Left forelimb (tissue), 1 donor: ENCODE results near the gene MAP2K6.
"Not testable (repeated sequence)": the region's sequence is repeated elsewhere in the genome, so short reads cannot be mapped to it uniquely, and the experiment has no call there.

Experiments used
- DNase-seq: peaks from one replicate; pipeline ENCODE4 v3.0.0-alpha.2; 2018; ENCODE audit warnings: low spot score

The MAP2K6 gene

DNA sequence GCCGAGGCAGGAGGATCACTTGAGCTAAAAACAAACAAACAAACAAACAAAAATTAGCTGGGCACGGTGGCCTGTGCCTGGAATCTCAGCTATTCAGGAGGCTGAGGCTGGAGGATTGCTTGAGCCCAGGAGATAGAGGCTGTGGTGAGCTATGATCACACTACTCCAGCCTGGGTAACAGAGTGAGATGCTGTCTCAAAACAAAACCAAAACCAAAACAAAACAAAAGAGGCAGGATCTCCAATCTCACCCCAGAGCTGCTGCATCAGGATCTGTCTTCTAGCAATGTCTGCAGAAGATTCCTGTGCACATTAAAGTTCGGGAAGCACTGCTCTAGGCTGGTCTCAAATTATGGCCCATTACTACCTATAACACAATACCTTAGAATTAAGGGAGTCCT, 43.1 kb downstream of the MAP2K6 start:
- no peak for DNase-seq

DNA sequence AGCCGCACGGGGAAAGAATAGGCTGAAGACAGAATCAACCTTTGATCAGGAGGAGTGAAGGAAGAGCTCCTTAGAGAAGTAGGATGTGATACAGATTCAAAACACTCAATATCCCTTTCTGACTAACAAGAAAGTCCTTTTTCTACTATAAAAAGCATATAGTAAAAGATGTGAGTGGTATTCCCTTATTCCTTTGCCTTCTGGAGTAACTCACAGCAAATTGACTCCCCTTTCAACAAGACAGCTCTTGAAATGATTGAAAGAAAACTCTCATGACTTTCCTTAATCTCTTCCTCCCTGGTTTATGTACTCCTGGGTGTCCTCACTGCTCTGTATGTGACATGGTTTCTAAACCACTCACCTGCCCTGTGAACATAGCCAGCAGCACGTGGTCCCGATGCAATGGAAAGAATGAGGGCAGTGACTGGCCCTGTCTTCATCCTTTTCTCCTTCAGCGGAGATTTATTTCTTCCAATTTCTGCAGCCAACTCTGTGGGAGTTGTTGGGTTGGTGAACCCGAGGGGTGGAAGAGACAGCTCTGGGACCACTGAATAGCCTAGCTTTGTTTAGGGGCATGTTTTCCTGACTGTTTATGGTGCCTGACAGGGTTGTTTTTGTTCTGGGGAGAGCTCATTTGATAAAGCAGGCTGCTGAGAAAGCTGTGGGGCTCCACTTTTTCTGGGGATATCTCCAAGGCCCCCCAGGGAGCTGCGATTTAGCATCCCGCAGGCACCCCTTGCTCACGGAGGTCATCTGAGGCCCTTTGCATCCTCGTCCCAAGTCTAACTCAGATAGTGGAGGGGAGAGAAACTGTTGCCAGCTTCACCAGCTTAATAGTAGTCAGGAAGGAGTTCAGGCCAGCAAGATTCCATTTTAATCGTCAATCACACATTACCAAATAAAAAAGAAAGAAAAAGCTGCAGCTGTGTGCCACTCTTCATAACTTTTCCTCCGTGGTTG, 46.7 kb downstream of the MAP2K6 start:
- no peak for DNase-seq

DNA sequence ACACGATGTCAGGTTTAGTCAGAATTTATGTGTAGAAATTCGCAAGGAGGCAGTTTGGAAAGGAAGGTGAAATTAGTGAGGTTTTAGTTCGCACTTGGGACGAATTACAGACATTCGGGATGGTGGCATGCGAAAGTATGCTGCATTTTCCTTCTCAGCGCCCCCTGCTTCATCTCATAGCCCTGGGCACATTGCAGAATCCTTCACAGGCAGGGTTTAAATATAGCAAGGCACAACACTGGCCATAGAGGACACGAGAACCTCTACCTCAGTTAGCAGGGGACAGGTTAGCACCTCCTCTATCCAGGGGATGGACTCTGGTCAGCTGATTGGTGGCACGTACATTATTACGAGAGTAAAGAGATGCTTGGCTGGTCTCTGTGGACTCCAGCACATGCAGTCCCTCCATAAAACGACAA, 47.5 kb downstream of the MAP2K6 start:
- no peak for DNase-seq

DNA sequence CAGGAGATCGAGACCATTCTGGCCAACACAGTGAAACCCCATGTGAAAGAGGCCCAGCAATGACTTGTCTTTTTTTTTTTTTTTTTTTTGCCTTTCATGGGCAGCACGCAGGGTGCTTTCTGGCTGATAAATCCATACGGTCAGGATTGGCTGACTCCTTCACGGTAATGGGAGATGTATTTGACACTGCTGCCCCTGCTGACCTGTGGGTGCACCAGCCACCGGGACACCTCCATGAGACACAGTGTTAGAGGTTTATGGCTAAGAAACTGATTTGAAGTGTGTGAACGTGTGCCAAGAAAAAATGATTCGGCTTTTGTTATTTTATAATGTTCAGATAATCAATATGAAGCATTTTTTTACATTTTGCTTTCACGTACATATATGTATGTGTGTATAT, 48.4 kb downstream of the MAP2K6 start:
- no peak for DNase-seq

DNA sequence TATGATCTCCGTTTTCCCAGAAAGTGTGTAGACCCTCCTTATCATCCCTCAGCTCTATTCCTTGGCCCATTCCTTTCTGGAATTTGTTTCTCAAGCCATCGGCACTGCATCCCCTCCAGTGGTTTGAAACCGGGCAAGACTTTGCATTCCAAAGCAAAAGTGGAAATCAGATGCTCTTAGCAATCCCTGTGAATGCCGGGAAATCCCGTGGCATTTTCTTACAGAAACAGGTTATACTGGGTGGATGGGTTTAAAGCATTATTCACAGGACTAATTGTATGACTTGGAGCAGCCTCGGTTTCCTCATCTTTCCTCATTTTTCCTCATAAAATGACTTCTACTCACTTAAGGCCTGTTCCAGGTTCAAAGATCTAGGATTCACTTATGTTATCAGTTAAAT, 52.0 kb downstream of the MAP2K6 start:
- DNase-seq: no peak

DNA sequence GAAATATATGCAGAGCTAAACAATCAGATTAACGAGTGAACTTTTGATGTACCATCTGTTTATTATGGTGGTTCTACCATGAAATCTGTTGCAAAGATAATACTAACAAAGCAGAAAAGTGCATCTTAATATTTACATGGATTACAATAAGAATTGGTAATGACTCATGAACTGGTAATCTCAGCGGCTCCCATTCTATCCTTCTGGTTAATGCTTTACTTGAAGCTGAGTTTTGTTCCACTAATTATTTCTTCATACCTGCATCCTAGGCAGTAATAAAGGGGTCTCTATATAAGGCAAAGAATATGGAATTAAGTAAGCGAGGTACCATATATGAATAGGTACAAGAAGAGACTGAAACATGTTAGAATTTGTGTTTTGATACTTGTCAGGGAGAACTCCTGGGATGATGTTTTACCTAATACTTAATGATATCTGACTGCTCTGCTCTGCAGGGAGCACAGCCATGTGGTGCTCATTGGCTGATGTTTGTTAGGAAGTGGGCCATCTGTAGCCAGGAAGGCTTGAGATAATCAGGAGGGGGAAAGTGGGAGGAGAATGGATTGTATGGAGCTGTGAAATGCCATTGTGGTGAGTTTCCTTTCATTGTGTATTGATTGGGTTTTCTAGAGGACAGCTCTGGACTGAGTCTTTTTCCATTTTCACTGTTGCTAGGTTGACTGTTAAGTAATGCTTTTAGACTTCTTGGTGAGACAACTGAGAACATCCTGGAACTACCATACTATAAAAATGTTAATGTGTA, 52.6 kb downstream of the MAP2K6 start:
- DNase-seq: no peak

DNA sequence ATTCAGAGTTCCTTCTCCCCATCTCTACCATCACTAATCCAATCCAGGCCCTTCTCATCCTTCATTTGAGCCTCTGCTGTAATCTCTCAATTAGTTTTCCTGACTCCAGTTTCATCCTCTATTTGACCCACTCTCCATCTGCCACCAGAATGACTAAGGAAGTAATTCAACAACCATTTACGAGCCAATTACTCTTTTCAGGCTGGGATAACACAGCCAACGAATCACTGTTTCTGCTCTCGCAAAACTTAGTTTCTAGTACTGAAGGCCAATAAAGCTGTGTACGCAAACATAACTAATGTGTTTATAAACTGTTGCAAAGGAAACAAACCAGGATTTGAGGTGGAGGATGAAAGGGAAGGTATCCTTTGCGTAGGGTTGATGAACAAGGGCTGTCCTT, 53.7 kb downstream of the MAP2K6 start:
- DNase-seq: no peak

DNA sequence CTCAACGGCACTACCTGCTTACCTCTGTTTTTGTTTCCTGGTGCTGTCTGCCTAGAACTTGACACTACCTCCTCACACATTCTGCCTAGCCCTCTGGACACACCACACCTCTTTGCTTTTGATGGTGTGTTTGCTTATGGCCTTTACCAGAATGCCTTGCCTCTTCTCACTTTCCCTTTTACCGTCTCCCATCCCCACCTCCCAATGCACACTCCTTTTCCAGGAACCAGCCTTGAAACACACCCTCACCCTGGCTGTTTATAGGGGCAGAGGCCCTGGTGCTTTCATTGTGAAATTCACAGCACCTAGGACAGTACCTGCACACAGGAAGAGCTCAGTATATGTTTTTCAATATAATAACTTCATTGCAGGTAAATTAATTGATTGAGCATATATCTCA, 56.2 kb downstream of the MAP2K6 start:
- DNase-seq: no peak

DNA sequence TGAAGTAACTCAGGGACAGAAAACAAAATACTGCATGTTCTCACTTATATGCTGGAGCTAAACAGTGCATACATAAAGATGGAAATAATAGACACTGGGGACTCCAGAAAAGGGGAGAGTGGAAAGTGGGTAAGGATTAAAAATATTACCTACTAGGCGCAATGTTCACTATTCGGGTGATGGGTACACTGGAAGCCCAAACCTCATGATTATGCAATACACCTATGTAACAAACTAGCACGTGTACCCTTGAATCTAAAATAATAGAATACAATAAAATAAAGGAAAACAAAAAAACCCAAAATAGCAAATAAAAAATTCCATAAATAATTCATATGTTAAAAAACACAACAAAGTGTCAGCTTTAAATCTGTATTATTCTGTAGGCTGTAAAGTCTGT, 56.9 kb downstream of the MAP2K6 start:
- DNase-seq: no peak

DNA sequence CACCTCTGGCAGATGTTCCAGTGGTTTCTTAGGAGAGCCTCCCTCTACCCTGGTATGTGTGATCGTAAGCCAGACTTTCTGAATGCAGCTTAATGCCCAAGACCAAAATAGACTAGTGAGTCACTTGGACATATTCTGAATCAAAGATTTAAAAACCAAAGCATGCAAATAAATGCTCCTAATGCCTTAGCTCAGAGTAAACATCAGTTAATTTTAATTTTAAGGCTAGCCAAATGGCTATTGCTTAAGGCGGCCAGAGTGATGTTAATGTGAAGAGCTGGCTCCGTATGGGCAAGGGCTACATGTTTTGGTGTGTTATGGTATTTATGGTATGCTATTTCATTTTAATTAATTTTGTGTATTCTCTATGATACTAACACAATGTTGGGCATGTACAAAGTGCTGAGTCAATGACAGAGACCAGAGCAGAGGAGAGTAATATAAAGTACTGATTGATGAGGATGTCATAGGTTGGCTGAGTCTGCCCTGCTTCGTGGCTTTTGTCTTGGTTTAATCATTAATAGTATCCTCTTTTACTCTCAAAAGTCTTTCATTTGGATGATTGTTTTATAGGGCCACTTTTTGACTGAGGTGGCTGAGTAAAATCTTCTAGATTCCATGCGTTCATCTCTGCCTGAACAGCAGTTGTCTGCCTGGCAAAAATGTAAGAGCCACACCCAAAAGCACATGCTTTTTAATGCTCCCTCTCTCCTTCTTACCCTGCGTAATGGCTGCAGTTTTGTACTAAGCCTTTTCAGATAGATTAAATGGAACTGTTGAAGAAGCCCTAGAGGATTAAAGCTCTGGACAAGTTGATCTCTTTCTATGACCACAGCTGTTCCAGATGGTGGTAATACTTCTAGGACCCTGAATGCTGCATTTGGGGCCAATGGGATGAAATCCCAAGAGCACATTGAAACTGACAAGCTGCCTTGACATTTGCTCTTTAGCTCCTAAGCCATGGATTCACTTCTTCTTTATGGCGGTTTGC, 59.6 kb downstream of the MAP2K6 start:
- DNase-seq: no peak

DNA sequence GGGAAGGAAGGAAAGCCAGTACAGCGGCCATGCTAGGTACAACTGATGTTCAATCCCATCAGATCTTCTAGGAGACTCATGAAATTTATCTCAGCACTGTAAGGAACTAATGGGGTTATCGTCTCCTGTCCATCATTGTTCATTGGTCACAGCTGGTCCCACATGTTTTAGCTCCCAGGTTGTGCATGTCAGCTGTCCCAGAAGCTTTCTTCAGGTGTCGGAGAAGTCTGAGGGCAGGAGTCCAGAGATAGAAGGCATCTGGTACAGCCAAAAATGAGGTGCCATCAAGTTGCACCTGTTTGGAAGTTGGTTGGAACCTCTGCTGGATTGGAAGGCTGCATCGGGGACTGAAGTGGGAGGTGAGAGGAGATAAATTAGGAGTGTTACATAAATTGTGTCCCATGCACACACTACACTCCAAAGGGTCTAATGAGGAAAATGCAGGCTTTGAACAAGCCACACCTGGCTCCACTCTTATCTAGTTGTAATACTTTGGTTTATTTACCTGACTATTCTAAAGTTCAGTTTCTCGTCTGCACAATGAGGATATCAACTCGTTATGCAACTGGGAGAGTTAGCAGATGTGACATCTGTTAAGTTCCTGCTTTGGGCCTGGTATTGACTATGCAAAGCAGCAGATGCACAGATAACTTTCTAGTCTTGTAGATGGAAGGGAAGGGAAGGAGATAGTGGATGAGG, 62.9 kb downstream of the MAP2K6 start:
- DNase-seq: no peak

DNA sequence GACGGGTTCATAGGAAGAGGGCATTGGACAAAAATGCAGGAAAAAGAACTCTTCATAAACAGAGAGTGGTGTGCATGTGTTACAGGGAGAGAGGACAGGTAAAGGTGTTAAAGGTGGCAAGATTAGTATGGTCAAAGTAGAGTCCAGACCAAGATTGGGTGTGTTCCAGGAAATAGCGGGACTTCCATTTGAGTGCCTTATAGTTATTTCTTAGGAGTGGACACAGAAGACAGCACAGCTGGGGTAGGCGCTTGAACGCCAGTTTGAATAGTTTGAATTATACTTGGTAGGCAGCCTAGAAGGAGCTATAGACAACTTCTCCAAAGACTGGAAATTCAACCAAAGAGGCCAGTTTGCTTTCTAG, 63.4 kb downstream of the MAP2K6 start:
- DNase-seq: no peak

DNA sequence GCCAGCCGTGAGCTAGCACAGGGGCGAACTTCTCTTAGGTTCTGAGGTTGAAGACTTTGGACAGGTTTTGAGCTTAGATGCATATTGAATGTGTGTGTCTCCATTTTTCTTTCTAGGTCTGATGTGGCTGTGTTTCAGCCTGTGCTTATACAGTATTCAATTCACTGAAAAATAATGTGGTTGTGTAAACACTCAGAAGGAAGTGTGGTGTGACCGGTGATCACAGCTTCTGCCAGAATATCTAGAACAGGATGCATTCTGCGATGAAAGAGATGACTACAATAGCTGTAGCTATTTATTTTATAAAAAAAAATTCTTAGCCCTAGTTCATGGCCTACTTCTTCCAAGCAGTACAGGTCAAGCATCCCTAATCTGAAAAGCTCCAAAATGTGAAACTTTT, 64.4 kb downstream of the MAP2K6 start:
- no peak for DNase-seq

DNA sequence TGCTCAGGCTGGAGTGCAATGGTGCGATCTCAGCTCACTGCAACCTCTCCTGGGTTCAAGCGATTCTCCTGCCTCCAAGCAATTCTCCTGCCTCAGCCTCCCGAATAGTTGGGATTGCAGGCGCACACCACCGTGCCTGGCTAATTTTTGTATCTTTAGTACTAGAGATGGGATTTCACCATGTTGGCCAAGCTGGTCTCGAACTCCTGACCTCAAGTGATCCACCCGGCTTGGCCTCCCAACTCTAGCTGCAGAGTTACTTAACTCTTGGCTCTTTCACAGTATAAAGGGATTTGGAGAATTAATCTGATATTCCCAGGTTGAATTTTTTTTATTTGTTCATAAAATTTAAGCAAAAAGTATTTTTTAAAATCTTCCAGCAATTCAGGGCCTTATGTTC, 65.3 kb downstream of the MAP2K6 start:
- DNase-seq: not testable (repeated sequence)

DNA sequence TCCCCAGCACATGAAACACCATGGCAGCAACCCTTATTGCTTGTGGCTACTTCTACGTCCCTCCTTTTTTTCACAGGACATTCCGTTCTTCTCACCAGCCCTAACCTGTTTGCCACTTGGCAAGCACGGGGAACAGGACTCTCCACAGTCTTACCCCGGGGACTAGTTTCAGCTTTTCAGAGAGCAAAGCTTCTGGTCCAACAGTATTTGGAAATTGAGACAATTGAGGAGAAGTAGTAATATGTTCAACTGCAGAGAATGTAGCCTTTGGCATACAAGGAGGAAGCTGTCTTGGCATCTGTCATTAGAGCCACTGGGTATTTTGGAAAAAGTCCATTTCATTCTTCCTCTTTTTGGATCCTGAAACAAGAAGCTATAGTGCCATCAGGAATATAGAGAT, 65.7 kb downstream of the MAP2K6 start:
- no peak for DNase-seq

DNA sequence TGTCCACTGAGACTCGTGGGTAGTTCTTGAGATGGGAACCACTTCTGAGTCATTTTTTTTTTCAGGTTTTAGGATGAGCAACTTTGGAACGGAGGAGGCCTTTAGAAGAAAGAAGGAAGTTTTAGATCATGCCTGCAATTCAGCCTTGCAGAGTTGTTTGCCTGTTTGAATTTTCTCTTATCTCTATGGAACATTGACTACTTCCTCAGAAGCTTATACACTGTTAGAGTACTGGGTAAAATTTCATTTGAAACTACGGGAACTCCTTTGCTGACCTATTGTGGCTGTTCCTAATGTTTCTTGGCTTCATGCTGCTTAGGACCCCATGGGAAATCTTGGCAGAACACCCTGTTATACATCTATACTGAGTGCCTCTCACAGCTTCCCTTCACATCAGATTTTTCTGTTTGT, 70.8 kb downstream of the MAP2K6 start:
- no peak for DNase-seq

DNA sequence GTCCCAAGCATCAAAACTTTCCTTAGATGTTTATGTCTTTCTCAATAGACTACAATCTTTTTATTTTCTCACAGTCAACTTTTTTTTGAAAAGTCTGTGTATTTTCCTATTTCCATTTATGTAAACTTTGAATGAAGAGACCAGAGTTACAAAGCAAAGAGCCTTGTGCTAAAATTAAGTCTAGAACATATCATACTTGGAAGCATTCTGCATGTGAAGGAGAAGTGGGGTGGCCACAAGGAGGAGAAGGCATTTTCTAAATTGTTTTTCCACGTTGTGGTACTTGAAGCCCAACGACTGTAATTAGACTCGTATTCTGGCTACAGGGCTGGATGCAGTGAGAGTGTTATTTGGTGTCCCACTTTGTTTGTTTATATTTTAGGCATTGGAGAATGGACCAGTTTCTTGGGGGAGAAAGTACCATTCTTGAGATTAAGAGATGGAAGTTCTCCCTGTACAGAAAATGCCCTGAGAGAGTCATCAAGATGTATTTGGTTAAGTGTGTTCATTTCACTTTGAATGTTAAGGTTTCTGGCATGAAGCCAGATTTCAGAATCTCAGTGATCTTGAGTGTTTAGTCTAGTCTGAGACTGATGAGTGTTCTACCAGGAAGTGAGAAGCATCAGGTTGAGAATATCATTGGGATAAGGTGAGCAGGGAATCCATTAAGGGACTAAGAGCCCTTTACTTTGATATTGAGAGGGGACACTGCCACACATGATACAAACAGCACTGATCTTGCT, 71.6 kb downstream of the MAP2K6 start:
- DNase-seq: no peak

DNA sequence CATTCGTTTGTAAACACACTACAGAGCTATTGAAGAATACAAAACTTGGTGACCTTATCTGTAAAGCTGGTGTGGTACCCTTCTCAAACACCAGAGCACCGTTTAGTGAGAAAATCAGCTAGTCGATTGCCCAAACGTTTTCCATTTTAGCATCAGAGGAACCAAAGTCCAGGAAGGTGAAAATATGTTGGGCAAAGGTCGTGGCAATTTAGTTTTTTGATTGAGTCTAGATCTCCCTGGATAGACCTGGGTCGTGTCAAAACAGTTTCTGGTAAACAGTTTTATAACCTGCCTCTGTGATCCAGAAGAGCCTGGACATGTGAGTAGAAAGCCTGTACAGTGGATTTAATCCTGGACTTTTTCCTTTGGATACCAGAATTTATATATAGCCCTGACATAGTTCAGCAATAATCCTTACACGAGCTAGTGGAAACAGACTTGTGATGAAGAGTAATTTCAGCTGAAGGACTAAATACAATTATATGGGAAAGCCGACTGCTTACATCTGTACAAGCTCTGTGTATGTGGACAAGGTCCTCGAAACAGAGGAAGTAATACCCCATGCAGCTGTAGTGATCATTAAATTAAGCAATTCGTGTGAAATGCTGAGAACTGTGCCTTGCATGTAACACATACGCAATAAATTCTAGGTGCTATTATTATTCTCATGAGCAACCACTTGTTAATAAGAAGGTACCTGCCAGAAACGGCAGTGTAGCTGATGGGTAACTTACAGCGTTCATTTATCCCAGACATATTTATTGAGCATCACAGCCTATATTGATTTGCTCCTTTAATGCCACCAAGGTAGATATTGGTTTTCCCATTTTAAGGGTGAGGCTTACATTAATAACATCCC, 72.5 kb downstream of the MAP2K6 start:
- DNase-seq: no peak

DNA sequence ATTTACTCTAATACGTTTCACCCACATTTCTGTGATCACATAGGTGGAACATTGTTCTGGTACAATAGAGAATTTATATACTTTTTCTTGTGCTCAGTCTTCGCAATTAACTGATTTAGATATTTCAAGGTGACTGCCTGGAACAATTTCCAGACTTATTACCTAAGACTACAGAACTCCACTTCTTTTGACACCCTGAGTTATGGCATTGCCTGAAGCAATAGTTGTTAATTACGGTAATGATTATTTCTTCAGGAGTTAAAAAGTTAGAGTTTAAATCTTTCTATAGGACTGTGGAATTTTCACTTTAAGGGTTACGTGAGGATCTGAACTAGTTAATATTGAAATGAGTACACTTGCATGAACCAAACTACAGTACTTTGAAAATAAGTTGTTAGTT, 74.8 kb downstream of the MAP2K6 start:
- DNase-seq: no peak
